ENCODE data around the gene NPHS1. TPM values are rescaled to one million over a fixed set of nuclear protein-coding genes. Genes with fewer than 3 reads are reported as not detected.
A peak's percentile ranks its signal among the peaks of the same experiment; 100 is the strongest.

The NPHS1 gene
- total and polyA plus RNA-seq, 12 donors: 0.07 to 0.12 TPM; not detected in 10

DNA sequence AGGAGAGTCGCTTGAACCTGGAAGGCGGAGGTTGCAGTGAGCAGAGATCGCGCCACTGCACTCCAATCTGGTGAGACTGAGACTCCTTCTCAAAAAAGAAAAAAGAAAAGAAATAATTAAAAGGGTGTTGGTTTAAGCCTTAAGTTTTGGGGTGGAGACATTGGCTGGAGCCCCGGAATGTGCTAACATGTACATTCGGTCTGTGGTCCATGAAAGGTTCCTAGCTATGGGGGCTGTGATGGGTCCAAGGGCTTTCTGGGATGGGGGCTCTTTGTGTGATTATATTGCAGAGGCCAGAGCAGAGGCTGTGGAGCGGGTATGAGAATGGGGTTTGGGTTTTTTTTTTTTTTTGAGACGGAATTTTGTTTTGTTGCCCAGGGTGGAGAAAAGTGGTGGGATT is 33.6 kb upstream of the NPHS1 start:
- DNase-seq: no peak
- no peak overlapping the region for H3K4me3 ChIP-seq

GRCh38 chr19:35885225-35885738 is 33.0 kb upstream of the NPHS1 start:
- Histone ChIP-seq H3K4me1 (no peaks in the 10 kb centered on the region), H3K4me3 (no peak overlapping the region), H3K27ac (no peak overlapping the region), H3K27me3 (no peaks in the 10 kb centered on the region), H3K9me3 (no peaks in the 10 kb centered on the region), H3K36me3 (peaks cover 0 to 34% (median 15%) of the 10 kb centered on the region in 9 donors)
- ATAC-seq: no peak
- WGBS, 2 donors: 90 to 95% methylated on average over 6 of the region's 6 CpGs
- DNase-seq: no peak
- TF ChIP-seq CTCF (IDR thresholded peaks at IDR 0.05): no peak
- intact Hi-C loops (cut with DNase I): no loop called here

More for the DNA sequence above, 33.6 kb upstream of the NPHS1 start:
- Histone ChIP-seq H3K27me3 (no peaks in the 10 kb centered on the region), H3K4me1 (no peaks in the 10 kb centered on the region), H3K9me3 (no peaks in the 10 kb centered on the region), H3K27ac (no peak overlapping the region), H3K36me3 (peaks cover 0 to 41% (median 15%) of the 10 kb centered on the region in 9 donors)
- ATAC-seq: no peak
- intact Hi-C loops (cut with DNase I): no loop called here
- 94 to 97% methylated on average over 7 of the region's 8 CpGs for WGBS, 2 donors
- TF ChIP-seq CTCF (IDR thresholded peaks at IDR 0.05): no peak

- no peak for DNase-seq
- no peak overlapping the region for H3K4me3 ChIP-seq
- 58 to 64% methylated on average over 2 of the region's 2 CpGs for WGBS, 2 donors
- no peaks in the 10 kb centered on the region for H3K9me3 ChIP-seq
- no peak for TF ChIP-seq CTCF (IDR thresholded peaks at IDR 0.05)
- peaks cover 0 to 7% (median 0%) of the 10 kb centered on the region in 7 donors for H3K27me3 ChIP-seq
- H3K36me3 ChIP-seq: peaks cover 0 to 20% (median 11%) of the 10 kb centered on the region in 9 donors
- ATAC-seq: no peak
- peaks cover 0 to 9% (median 5%) of the 10 kb centered on the region in 9 donors for H3K4me1 ChIP-seq
- H3K27ac ChIP-seq: no peak overlapping the region
- intact Hi-C loops (cut with DNase I): loop anchor here in 8 of 10 donors (2.0 to 5.0 kb wide), 3 partner anchors 47 to 49 kb away; no protein-coding TSS in a partner anchor
Measured at GRCh38 chr19:35883882-35884281, 31.6 kb upstream of the NPHS1 start.

- H3K27me3 ChIP-seq: peaks cover 0 to 11% (median 0%) of the 10 kb centered on the region in 7 donors
- no peaks in the 10 kb centered on the region for H3K9me3 ChIP-seq
- H3K4me1 ChIP-seq: peaks cover 0 to 9% (median 5%) of the 10 kb centered on the region in 9 donors
- no peak overlapping the region for H3K27ac ChIP-seq
- TF ChIP-seq CTCF (IDR thresholded peaks at IDR 0.05): peak in 8 of 9 donors; percentile 36 to 76 (median 64)
- ATAC-seq: peak in 1 of 8 donors; percentile 40
- H3K4me3 ChIP-seq: no peak overlapping the region
- peak in 1 of 2 donors; percentile 67 for DNase-seq
- intact Hi-C loops (cut with DNase I): loop anchor here in 9 of 10 donors (1.0 to 5.0 kb wide), 4 partner anchors 49 to 51 kb away; no protein-coding TSS in a partner anchor
- WGBS, 2 donors: 18 to 27% methylated on average over 8 of the region's 8 CpGs
- H3K36me3 ChIP-seq: peaks cover 0 to 4% (median 0%) of the 10 kb centered on the region in 9 donors
Measured at GRCh38 chr19:35882114-35882832, 30.0 kb upstream of the NPHS1 start.

All from heart right ventricle (tissue), 16 donors.